Astrocyte of the cerebellum (primary cell): ENCODE measurements around the gene LITAFD.
A peak's percentile ranks its signal among the peaks of the same experiment; 100 is the strongest.

Experiments used
- DNase-seq: peaks from one replicate; pipeline ENCODE4 v3.0.0-alpha.2; 2011; ENCODE audit warnings: low read depth
- H3K4me3 ChIP-seq: 2 replicates; pipeline ENCODE4 v1.5.1; 2011; ENCODE audit warnings: mild to moderate bottlenecking, low read depth, low read length, moderate library complexity
- CTCF ChIP-seq: IDR thresholded peaks from 2 replicates; pipeline ENCODE4 v1.5.1; 2012; ENCODE audit warnings: low read length, low read depth, moderate library complexity, mild to moderate bottlenecking; ENCODE audit errors: missing control alignments
- in situ Hi-C: cut with HindIII; loops from 2 replicates; pipeline ENCODE4 v1.10.0; 2017; ENCODE audit warnings: low sequenced_read_pairs

LITAFD gene

DNA sequence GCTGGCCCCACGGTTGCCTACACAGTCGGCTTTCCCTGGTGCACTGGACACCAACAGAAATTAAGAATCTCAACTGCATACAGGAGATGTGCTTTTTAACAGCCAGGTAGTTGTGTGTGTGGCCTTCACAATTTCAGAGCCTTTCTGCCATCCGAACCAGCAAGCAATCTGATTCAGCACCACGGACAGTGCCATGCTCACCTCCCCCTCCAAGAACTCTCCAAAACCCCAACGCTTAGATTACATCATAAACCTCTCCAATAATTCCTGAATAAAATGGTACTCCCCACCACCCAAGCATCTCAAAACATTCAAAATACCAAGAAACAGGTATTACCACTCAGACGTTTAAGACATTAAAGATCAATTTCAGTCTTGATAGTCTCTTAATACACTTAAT lies 49.7 kb downstream of the LITAFD start:
- no peak overlapping the region for H3K4me3 ChIP-seq
- in situ Hi-C loops = loop anchor here (25.0 kb wide), 1 partner anchor 180 kb away; no protein-coding TSS in a partner anchor
- peak; percentile 60 for DNase-seq
- TF ChIP-seq CTCF = no peak

DNA sequence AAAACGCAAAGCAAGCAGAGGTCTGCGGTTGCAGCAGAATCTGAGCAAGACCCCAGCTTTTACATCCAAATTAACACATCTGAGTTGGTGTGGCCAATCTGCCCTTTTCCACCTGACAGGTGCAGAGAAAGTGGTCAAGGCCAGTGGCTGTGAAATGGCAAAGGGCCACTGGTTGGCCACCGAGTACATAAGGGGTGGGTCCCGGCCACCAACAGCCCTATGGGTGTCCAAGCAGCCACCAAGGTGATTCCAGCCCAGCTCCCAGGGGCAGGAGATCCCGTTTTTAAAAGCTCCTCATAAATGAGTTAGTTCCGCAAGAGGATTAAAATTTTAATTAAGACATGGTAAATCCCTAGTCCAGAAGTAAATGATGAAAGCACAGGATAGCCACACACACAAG lies 52.5 kb downstream of the LITAFD start:
- in situ Hi-C loops = loop anchor here (25.0 kb wide), 1 partner anchor 178 kb away; no protein-coding TSS in a partner anchor
- no peak for DNase-seq
- H3K4me3 ChIP-seq = no peak overlapping the region
- no peak for TF ChIP-seq CTCF
